ENCODE results near the gene RRAS. TPM values are rescaled to one million over a fixed set of nuclear protein-coding genes. Genes with fewer than 3 reads are reported as not detected.

RRAS gene
- polyA plus RNA-seq, 1 donor, result 29.1 TPM

DNA sequence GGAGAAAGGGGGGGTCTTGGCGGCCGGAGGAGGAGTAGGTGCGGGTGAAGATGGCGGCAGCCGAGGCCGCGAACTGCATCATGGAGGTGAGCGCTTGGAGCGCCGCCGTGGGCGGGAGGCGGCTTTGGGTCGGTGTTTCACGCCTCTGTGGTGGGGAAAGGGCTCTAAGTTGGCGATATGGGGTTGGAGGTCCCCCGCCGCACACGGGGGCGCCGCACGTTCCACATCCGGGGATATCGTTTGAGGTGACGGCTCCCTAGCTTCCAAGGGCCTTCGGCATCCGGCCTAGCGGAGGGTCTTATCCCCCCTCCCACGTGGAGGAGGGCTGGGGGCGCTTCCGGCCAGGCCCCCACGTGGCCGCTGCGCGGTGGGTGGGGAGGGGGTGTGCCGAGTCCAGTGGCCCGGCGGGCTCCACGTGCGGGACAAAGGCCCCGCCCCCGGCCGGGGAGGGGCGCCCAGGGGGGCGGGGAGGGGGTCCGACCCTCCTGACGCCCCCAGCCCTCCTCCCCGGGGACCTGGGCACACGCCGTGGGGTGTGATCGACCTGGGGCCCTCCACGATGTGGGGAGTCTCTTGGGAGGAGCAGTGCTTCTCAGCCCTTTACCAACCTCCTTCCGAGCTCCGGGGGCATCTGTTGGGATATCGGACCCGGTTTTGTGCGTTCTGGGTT is 37.4 kb upstream of the RRAS start, which contains the start of gene PRMT1:
Gene PRMT1 (plus strand): TSS at position 41 of the 670 bp plus-strand sequence. CDS start 10 bp downstream, at position 51.
- DNase-seq, result peak; percentile 76

- peak; percentile 100 for DNase-seq
Measured at GRCh38 chr19:49676784-49677230, 36.9 kb upstream of the RRAS start.

DNA sequence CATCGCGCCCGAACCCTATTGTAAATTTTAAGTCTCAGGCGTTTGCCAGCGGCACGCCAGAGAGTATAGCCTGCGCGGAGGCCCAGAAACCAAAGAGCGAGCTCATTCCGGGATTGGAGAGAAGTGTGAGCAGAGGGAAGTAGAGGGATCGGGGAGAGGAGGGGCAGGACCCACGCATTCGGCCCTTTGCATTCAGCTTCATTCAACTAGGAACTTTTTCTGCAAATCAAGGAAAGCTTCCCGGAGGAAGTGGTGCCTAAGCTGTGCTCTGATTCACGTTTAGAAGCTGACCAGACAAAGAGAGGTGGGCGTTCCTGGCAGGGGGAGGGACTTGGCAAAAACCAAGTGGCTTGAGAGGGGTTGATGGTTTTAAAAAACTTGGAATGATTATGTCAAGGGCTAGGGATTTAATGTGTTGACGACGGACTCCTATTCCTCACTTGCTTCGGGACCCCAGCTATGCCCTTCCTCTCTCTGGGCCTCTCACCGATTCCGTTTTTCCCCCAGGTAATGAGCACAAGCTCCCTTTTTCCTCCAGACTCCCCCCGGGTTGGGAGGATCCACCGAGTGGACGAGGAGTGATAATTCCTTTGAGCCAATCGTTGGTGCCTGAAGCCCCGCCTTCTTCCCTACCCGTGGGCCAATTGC is 36.3 kb upstream of the RRAS start:
- peak; percentile 94 for DNase-seq

DNA sequence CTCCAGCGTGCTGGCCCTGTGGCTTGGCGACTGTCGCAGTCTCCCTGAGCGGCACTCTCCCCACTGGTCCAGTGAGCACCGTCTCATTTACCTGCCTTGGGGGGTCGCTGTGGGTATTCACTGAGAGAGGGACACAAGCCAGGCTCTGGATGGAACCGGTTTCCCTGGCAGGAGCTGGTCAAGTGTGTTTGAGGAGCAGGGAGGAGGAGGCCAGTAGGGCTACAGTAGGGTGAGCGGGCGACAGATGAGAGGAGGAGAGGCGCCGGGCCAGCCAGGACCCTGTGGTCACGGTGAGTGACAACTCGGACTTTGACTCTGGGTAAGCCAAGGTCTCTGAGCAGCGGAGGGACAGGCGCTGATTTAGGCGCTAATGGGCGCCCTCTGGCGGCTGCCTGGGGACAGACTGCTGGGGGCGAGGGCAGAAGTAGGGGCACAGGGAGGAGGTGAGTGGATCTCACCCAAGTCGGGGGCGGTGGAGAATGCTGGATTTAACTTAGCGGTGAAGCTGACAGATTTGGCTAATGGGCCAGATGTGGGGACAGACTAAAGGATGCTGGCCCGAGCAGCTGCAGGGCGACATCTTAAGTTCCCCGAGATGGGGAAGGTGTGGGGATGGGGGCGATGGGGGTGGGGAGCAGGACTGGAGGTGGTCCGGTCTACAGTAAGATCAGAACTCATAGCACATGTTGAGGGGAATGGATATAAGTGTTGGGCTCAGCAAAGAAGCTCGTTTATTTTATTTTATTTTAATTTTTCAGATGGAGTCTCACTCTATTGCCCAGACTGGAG is 32.4 kb upstream of the RRAS start:
- DNase-seq, result peak; percentile 67

DNA sequence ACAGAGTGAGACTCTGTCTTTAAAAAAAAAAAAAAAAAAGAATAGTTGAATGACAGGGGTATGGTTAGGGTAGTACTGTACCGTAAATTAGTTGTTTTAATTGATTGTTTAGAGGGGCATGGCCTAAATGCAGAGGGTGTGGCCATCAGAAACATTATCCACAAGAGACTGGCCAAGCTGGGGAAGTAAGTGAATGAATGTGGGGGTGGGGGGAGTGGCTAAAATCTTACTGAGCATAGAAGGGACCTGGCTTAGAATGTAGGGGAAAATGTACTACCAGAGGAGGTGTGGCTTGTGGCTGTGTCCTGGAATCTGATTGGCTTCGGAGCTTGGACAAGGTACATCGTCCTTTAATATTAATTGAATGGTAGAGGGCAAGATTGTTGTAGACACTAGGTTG is 29.6 kb upstream of the RRAS start:
- DNase-seq, result no peak

GRCh38 chr19:49667473-49667872 is 27.5 kb upstream of the RRAS start:
- DNase-seq, result no peak

DNA sequence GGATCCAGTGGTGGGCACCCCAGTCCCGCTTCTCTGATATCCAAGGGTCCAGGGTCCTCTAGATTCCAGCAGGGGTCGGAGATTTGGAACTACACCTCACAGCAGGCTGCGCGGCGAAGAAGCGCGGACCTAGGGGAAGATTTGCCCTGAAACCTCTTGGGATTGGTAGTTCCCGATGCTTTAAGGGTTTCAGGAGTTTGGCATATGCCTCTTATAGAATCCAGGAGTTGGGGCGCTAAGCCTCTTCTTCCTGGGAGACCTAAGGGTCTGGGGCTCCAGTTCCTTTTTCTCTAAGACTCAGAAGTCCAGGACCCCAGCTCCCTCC is 26.1 kb upstream of the RRAS start:
- no peak for DNase-seq

- peak; percentile 98 for DNase-seq
Measured at GRCh38 chr19:49665351-49666119, 25.6 kb upstream of the RRAS start, which contains the start of the genes BCL2L12 and IRF3. BCL2L12 (plus strand) TSS chr19:49665933; CDS start chr19:49666693, 760 bp downstream. IRF3 (minus strand) TSS chr19:49665857; CDS start chr19:49664838, 1,019 bp downstream.

DNA sequence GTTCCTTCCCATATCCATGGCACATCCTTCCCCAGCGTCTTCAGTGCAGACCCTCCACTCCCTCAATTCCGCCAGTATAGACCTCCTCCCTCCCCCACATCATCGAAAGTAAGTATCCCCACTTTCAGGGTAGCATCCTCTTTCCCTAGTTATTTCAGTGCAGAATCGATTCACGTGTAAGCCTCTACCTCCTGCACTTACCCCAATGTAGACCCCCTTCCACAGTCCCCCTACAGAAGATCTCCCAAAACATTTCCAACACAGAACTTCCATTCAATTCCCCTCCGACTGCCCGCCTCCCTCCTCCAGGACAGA is 25.1 kb upstream of the RRAS start:
- no peak for DNase-seq

DNA sequence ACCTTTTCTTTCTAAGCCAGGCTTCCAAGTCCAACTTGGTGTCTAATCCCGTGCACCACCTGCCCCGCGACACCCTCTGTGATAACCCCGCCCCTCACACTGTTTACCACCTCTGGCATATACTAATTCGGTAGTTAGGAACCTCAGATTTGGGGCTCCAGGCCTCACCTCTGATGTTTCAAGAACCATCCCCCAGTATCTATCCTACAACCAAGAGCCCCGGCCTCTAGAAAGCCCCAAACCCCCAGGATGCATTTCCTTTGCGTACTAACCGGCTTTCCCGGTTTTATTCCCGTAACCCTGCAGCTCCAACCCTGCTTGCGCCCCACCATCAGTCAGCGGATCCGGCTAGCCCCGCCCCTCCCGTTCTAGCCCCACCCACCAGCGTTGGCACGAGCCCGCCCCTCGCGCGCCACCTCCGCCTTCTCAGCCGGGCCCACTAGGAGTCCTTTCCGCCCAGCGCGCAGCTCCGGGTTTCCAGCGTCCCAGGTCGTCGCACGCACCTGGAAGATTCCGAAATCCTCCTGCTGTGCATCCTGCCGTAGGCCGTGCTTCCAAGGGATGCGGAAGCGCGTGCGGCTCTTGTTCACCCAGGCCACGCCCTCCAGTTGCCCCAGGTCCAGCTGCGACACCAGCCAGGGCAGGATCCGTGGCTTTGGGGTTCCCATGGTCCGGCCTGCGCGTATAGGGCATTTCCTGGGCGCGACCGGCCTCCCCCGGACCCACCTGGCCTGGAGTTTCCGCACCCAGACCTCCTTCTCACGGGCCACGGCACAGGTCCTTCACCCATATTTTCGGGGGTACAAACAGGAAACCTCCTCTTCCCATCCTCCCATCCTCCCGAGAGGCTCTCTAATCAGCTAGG is 24.5 kb upstream of the RRAS start:
- DNase-seq, result peak; percentile 69

- DNase-seq, result no peak
Measured at GRCh38 chr19:49663224-49663623, 23.3 kb upstream of the RRAS start.

GRCh38 chr19:49662011-49662410 is 22.1 kb upstream of the RRAS start:
- DNase-seq, result no peak

GRCh38 chr19:49660338-49660961 is 20.5 kb upstream of the RRAS start:
- no peak for DNase-seq

- no peak for DNase-seq
Measured at GRCh38 chr19:49658566-49659442, 18.9 kb upstream of the RRAS start.

DNA sequence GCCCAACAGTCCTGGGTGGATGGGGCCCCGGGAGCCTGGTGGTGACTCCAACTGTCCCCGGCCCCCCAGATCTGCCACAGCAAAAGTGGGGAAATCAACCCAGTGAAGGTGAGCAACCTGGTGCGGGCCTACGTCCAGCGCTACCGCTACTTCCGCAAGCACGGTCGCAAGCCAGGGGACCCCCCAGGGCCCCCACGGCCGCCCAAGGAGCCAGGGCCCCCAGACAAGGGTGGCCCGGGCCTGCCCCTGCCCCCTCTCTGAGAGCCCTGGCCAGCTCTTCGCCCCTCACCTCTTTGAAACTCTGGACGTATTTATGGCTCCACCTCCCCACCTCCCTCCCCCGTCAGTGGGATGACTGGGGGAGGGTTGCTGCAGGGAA is 18.2 kb upstream of the RRAS start:
- DNase-seq, result no peak

- DNase-seq, result no peak
Measured at GRCh38 chr19:49657493-49658138, 17.7 kb upstream of the RRAS start.

DNA sequence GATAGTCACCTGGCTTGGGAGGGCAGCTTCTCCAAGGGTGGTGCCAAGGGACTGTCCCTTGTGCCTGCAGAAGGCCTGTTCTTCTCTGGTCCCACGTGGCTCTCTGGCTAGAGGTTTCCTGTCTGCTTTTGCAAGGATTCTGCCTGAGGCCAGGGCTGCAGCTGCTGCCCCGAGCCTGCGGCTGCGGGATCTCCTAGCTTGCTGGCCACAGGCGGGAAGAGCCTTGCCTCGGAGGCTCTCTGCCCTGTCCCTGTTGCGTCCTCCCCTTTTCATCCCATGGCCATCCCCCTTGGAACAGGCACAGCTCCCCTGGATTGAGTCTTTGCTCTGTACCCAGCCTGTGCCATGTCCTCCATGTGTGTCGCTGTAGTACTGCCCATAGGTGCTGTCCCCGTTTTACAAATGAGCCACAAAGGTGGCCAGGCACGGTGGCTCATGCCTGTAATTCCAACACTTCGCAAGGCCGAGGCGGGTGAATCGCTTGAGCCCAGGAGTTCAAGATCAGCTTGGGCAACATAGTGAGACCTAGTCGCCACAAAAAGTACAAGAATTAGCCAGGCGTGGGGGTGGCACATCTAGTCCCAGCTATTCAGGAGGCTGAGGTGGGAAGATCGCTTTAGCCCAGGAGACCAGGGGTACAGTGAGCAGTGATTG is 16.6 kb upstream of the RRAS start:
- DNase-seq, result no peak

- no peak for DNase-seq
Measured at GRCh38 chr19:49655570-49656455, 15.9 kb upstream of the RRAS start.

All from hindlimb muscle (tissue), 1 donor.